Right lung (tissue), 10 donors: ENCODE data around the gene NEMP1. TPM values are rescaled to one million over a fixed set of nuclear protein-coding genes. Genes with fewer than 3 reads are reported as not detected.
A peak's percentile ranks its signal among the peaks of the same experiment; 100 is the strongest.
"Not testable (repeated sequence)": the region's sequence is repeated elsewhere in the genome, so short reads cannot be mapped to it uniquely, and the experiment has no call there.

Experiments
- DNase-seq, 2 donors: peaks; one replicate each; pipeline ENCODE4 v3.0.0-alpha.2; 2013
- long read RNA-seq, 8 donors: transcript quantifications; one replicate each; lab custom pipeline, GENCODE V29; 2026
- polyA plus RNA-seq, 5 donors: library from polyadenylated mRNA; unstranded; fragments of 120-200 nt; gene quantifications; one replicate each; pipeline versions ENCODE4 v1.2.1 to v1.2.3, GENCODE V29; 2013; ENCODE audit warnings: inconsistent platforms in 1 of 5, low replicate concordance in 1 of 5; ENCODE audit not compliant: insufficient read length in 5 of 5, insufficient read depth in 1 of 5

The NEMP1 gene, protein sequence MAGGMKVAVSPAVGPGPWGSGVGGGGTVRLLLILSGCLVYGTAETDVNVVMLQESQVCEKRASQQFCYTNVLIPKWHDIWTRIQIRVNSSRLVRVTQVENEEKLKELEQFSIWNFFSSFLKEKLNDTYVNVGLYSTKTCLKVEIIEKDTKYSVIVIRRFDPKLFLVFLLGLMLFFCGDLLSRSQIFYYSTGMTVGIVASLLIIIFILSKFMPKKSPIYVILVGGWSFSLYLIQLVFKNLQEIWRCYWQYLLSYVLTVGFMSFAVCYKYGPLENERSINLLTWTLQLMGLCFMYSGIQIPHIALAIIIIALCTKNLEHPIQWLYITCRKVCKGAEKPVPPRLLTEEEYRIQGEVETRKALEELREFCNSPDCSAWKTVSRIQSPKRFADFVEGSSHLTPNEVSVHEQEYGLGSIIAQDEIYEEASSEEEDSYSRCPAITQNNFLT
- 10 to 100 TPM; 15.7 to 36.6 (median 28.8) TPM for polyA plus RNA-seq
- long read RNA-seq, donor 1, full-length matches to known transcripts, result 2 of 7 reads
- long read RNA-seq, donor 1, partial matches to known transcripts, result 5 of 7 reads
- long read RNA-seq, donor 1, other reads (novel, unspliced or antisense), result 0 of 7 reads
- long read RNA-seq, donor 2, full-length matches to known transcripts, result 2 of 2 reads
- long read RNA-seq, donor 2, partial matches to known transcripts, result 0 of 2 reads
- long read RNA-seq, donor 2, other reads (novel, unspliced or antisense), result 0 of 2 reads
- long read RNA-seq, donor 3, full-length matches to known transcripts, result 2 of 2 reads
- long read RNA-seq, donor 3, partial matches to known transcripts, result 0 of 2 reads
- long read RNA-seq, donor 3, other reads (novel, unspliced or antisense), result 0 of 2 reads
- long read RNA-seq, donor 4, full-length matches to known transcripts, result 2 of 2 reads
- long read RNA-seq, donor 4, partial matches to known transcripts, result 0 of 2 reads
- long read RNA-seq, donor 4, other reads (novel, unspliced or antisense), result 0 of 2 reads
- long read RNA-seq, donor 5, full-length matches to known transcripts, result 2 of 2 reads
- long read RNA-seq, donor 5, partial matches to known transcripts, result 0 of 2 reads
- long read RNA-seq, donor 5, other reads (novel, unspliced or antisense), result 0 of 2 reads
- long read RNA-seq, donor 6, full-length matches to known transcripts, result 2 of 2 reads
- long read RNA-seq, donor 6, partial matches to known transcripts, result 0 of 2 reads
- long read RNA-seq, donor 6, other reads (novel, unspliced or antisense), result 0 of 2 reads
- long read RNA-seq, donor 7, full-length matches to known transcripts, result 2 of 2 reads
- long read RNA-seq, donor 7, partial matches to known transcripts, result 0 of 2 reads
- long read RNA-seq, donor 7, other reads (novel, unspliced or antisense), result 0 of 2 reads
- long read RNA-seq, donor 8, full-length matches to known transcripts, result 1 of 1 reads
- long read RNA-seq, donor 8, partial matches to known transcripts, result 0 of 1 reads
- long read RNA-seq, donor 8, other reads (novel, unspliced or antisense), result 0 of 1 reads

DNA sequence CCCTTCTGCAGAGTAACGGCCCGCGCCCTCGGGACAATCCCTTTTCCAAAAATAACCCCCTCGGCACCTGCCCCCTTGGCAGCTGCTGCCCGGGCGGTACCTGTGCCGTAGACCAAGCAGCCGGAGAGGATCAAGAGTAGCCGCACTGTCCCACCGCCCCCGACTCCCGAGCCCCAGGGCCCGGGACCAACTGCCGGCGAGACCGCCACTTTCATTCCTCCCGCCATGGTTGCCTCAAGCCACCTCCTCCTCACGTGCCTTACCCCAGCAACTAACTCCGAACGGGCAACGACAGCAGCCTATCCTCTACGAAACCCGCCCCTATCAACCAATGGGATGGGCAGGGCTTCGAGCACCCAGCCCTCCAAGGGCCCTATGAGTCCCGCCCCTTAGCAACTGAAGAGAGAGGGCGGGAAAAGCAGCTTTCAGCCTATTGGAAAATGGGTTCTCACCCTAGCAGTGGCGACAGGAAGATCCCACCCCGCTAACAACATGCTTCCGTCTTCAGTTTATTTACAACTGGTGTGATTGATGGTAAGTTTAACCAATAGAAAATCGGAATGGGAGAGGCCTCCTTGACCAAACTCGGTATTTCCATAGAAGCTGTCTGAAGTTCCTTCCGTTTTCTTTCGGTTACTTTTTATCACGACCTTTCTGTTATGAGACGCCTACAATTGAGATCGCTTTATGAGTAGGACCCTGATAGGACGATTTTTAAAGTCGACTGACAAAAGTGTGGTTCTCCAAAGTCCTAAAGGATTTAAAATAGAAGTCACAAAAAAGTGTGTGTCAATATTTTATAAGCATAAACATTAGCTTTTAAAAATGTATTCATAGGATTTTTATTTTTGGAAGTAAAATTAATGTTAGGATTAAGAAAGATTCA is at the start of gene NEMP1:
Gene NEMP1 (minus strand): TSS at position 273 of the 886 bp plus-strand sequence. CDS start 46 bp downstream, at position 227.
- peak; percentile 99 for DNase-seq

DNA sequence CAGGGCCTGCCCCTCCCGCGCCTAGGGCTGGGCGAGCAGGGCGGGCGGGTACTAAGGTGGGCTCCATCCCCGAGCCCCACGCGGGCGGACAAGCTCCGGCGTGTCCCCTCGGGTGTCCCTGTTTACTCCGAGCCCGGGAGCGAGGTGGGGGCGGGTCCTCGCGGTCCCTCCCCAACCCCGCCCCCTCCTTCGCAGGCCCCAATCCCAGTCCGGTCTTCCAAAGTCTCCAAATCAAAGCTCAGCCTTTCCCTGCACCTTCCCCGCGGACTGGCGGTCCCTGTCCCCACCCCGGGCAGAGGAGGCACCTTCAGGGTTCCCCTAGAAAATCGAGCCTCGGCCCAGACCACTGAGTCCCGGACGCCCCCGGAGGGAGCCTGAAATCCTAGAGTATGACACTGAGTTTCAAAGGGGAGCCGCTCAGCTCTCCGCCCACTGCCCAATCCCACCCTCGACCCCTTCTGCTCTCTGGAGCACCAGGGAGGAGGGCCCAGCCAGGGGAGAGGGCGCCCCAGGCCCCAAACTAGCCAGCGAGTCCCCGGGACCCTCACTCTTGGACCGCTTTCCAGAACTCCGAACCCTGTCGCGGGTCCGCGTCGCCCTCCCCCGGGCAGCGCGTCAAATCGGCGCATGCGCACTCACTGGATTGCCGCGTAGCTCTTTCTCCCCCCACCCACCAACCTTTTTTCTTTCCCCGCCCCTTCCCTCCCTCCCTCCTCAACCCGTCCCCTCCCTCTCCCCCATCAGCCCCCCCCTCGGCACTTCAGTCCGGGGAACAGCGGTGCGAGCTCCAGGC is 49.3 kb upstream of the NEMP1 start, which contains the start of gene LRP1:
Gene LRP1 (plus strand): TSS at position 758 of the 793 bp plus-strand sequence. CDS start 482 bp downstream, outside the sequence.
- DNase-seq, result peak; percentile 91

DNA sequence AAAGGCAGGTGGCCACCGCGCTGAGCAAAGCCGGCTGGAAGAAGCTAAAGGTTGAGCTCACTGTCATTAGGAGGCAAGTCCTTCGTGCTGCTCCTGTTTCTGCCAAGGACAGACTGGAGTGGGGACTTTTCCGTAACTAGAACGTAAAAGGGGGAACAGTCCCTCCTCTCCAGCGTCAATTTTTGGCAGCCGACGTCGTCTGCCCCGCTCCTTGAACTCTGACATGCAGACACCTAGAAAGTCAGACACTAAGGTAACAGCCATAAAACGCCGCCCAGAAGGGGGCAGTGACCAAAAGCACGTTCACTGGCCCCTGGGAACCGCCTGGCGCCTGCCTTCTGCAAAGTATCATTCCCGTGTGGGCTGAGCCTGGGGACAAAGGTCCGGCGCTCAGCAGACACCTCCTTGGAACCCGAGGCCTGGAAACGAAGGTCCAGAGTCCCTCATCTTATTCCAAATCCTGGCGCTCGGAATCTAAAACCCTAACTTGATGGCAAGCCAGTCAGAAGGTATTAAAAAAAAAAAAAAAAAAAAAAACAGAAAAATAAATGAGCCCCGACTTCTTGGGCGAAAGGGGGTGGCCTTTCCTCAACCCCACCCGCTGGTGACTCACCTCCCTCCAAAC is 48.6 kb upstream of the NEMP1 start:
- DNase-seq, result no peak

DNA sequence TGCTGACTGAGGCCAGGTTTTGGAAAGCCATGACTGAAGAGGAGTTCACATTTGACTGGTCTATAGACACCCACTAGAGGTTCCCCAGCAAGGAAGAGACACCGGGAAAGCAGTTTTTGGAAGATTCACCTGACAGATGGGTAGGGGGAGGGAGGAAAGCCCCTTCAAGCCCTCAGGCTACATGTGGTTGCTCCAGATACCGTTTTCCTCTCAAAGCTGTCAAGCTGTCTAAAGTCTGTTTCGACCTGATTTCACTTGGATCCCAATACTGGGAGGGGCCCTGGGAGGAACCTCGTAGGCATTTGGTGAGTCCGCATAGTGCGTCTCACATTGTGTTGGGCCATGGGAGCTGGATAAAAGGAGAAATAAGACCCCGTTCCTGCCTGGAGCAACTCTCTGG is 48.0 kb upstream of the NEMP1 start:
- DNase-seq, result no peak

DNA sequence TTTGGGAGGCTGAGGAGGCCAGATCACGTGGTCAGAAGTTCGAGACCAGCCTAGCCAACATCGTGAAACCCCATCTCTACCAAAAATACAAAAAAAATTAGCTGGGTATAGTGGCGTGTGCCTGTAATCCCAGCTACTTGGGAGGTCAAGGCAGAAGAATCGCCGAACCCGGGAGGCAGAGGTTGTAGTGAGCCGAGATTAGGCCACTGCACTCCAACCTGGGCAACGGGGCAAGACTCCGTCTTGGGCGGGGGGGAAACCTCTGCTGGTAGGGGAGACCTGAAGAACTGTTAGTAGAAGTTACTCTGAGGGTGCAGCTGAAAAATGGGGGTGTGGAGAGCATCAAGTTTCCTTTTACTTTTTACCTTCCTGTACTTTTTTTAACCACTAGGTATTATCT is 47.5 kb upstream of the NEMP1 start:
- no peak for DNase-seq

DNA sequence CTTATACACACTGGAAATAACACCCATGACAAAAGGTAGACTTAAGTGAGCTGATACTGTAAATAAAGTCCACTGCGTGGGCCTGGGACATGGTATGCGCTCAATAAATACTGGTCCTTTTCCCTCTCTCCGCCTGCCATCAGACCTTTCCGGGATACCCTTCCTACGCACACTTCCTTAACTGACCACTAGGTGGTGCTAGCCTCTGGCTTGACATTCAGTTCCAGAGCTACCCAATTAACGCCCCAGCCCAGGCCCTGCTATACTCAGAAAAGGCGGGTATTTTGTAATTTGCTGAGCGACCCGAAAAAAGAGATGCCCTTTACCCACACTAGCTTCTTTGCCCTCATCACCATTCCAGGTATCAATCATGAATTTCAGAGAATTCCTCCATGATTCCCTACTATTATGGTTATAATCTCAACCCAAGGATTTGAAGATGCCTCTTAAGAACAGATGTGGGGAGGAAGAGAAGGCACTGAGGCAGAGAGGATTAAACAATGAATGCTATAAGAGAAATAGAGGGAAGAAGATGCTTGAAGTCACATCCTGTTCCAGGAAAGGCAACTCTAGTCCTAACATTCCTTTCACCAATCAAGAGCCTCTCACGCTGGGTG is 45.8 kb upstream of the NEMP1 start:
- DNase-seq, result peak in 1 of 2 donors; percentile 75

DNA sequence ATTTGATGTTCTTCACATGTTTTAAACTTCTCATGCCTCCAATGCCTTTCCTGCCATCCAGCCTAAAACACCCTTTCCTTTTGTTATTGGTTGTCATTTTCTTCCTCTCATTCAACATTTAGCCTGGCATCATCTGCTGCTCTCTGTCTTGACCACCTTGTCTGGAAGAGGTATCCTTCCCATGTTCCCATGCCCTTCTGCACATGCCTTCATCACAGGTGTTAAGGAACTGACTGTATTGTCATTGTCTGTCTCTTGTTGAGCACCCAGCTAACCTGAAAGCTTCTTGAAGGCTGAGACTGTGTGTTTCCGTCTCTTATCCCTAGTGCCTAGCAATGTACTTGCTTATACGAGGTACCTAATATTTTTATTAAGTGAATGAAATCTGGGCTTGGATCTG is 45.2 kb upstream of the NEMP1 start:
- DNase-seq, result no peak

DNA sequence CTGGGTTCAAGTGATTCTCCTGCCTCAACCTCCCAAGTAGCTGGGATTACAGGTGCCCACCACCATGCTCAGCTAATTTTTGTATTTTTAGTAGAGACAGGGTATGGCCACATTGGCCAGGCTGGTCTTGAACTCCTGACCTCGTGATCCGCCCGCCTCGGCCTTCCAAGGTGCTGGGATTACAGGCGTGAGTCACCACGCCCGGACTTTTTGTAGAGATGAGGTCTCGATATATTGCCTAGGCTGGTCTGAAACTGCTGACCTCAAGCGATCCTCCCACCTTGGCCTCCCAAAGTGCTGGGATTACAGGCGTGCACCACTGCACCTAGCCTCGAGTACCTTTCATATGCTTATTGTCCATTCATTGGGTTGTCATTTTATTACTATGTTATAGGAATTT is 42.1 kb upstream of the NEMP1 start:
- not testable (repeated sequence) for DNase-seq

DNA sequence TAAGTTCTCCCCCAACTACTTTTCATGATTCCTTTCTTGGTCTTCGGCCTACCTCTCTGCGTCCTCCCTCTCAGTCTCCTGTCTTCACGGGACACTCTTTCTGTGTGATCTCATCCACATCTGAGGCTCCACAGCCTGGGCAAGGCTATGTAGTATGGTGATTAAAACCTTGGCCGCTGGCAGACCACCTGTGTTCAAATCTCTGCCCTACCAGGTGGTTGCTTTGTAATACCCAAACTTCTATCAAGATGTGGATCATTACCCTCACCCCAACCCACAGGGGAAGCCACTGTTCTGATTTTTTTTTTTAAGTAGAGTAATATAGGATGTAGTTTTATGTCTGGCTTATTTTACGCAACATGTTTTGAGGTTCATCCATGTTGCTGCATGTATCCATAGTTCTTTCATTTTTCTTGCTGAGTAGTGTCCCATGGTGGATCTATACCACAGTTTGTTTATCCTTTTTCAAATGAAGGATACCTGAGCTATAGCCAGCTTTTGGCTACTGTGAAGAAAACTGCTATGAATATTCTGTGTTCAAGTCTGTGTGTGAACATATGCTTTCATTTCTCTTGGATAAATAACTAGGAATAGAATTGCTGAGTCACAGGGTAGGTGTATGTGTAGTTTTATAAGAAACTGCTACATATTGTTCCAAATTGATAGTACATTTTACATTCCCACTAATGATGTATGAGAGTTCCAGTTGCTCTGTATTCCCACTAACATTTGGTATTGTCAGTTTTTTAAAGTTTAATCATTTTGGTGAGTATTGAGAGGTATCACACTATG is 40.9 kb upstream of the NEMP1 start:
- DNase-seq, result no peak

DNA sequence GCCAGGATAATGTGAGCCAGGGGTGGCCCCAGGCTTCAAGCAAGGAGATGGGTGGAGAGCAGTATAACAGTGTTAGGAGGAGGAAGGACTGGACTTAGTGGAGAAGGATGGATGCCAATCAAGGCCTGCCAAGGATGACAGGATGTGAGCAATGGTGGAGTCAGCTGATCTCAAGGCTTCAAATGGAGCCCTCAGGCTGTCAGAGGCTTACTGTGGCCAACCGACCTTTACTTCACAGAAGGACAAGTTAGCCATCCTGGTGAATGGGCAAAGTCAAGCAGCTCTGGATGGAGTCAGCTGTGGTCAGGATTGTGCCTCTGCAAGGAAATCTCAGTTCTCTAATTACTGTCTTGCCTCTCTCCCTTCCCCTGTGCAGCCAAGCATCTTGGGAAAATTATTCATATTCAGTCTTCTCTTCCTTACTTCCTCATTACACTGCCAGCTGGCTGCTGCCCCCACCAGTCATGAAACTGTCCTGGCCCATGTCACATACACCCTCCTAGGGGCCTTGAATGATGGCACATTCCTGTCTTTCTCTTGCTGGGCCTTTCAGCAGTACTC is 40.2 kb upstream of the NEMP1 start:
- DNase-seq, result no peak

DNA sequence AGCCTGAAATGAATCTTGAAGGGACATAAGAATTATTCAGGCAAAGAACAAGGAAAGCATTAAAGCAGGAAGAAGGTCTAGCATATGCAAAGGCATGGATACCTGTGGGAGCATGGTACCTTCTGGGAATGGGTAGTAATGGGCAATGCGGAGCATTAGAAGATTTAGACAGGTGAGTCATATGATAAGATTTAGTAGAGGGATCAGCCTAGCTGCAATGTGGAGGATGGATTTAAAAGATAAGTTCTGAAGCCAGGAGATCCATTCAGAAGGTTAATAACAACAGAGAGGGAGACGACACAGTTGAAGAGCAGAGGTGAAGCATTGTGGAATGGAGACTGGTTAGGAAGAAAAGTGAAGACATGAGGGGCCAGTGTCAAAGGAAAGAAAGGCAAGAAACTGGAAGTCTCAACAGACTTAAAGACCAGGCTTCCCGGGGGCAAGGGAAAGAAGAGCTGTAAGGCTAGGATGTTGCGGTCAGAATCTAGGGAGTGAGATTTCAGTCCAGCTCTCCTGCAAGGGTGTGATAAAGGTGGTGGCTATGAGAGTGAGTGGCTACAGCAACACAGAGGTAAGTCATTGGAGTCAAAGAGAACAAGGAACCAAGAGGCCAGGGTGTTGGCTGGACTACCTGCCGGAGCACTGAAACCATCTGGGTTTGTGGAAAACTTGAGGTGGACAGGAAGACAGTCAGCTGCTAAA is 38.1 kb upstream of the NEMP1 start:
- DNase-seq, result no peak

DNA sequence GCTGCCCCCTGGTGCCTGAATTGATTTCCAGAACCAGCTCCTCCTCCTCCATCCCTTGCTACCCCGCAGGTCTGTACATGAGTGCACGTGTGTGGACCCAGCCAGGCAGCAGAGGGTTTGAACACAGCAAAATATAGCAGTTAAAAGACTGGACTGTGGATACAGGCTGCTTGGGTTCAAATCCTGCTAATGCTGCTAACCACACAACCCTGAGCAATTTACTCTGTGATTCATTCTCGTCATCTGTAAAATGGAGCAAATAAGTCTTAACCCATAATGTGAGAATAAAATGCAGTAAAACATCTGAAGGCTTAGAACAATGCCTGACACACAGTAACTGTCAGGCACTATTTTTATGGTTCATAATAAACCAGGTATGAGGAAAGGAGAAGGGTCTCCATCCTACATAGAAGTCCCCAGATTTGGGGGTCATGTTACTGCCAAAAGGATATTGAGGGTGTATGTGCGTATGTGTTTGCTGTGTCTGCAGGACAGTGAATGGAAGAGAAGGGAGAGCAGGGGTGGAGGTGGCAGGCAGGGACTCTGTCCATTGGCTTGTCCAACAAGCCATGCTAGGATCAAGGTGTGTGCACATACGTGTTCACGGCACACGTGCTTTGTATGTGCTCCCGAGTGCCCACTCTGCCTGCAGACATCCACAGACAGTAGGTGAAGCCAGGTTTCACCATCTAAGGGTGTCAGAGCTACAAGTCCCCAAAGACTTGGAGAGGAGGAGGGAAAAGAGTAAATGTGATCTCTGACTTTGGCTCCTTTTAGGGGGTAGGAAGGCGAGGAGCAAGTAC is 34.1 kb upstream of the NEMP1 start:
- no peak for DNase-seq

DNA sequence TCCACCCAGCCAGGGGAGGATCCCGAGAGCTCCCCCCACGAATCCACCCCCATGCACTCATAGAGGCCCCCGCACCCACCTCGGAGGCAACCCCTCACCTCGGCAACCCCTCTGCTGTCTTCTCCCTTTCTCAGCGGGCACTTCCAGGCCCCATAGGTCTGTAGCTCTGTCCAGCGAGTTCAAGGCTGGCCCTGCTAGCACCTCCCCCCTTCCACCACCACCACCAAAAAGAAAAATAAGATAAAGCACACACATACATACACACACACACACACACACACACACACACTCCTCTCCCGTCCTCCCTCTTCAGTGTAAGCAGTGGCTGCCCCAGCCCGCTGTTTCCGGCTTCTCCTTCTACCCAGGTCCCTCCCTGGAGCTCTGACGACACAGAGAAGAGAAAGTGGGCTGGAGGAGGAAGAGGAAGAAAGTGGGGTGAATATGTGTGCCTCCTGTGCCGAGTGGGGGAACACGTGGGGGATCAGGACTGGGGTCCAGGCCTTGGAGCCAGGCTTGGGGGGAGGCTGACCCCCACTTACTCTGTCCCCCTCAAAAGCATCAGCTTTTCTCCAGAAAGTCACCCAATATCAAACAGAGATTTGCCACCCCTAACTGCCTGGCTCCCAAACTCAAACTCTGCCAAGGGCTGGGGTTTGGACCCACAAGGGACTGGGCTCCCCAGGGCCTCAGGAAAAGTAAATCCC is 32.6 kb upstream of the NEMP1 start, which contains the start of gene STAT6:
Gene STAT6 (minus strand): TSS at position 332 of the 704 bp plus-strand sequence. CDS start 3,084 bp downstream, outside the sequence.
- peak; percentile 81 to 85 for DNase-seq
